Esophagus squamous epithelium (tissue), 5 donors: ENCODE measurements around the gene ADTRP. TPM values are rescaled to one million over a fixed set of nuclear protein-coding genes. Genes with fewer than 3 reads are reported as not detected.

Experiments
- DNase-seq: peaks from one replicate; lab custom pipeline; 2025; lab: John Stamatoyannopoulos, UW
- H3K27ac ChIP-seq, 4 donors: fragments of 200-600 bp; sonication (generic); one replicate each; pipeline ENCODE4 v1.5.1; 2016 to 2019; ENCODE audit warnings: mild to moderate bottlenecking in 1 of 4
- H3K27me3 ChIP-seq, 4 donors: fragments of 200-600 bp; sonication (generic); 1 replicate in 3 of 4; 2 replicates in 1 of 4; pipeline versions ENCODE4 v1.5.1 to v1.6.0; 2017 to 2021; ENCODE audit warnings: antibody characterized with exemption in 1 of 4
- H3K36me3 ChIP-seq, 3 donors: fragments of 200-600 bp; sonication (generic); one replicate each; pipeline ENCODE4 v1.5.1; 2016 to 2019
- H3K4me1 ChIP-seq, 3 donors: fragments of 200-600 bp; sonication (generic); one replicate each; pipeline ENCODE4 v1.5.1; 2017 to 2019
- H3K4me3 ChIP-seq, 4 donors: fragments of 200-600 bp; sonication (generic); 1 replicate in 3 of 4; 2 replicates in 1 of 4; pipeline ENCODE4 v1.5.1; 2016 to 2019; ENCODE audit warnings: mild to moderate bottlenecking in 2 of 4, moderate library complexity in 1 of 4
- H3K9me3 ChIP-seq, 3 donors: fragments of 200-600 bp; sonication (generic); one replicate each; pipeline ENCODE4 v1.5.1; 2016 to 2019
- CTCF ChIP-seq, 6 experiments: fragments of 450-650 bp in 4 of 6; fragments of 200-600 bp in 2 of 6; sonication (generic) in 2 of 6; IDR thresholded peaks; one replicate each; pipeline ENCODE4 v1.5.1; 2016 to 2019; ENCODE audit warnings: antibody characterized with exemption in 6 of 6, mild to moderate bottlenecking in 4 of 6, moderate library complexity in 4 of 6
- POLR2A ChIP-seq, 4 donors: fragments of 450-650 bp; IDR thresholded peaks; one replicate each; pipeline ENCODE4 v1.6.1; 2017; ENCODE audit warnings: antibody characterized with exemption in 4 of 4, mild to moderate bottlenecking in 4 of 4, moderate library complexity in 3 of 4
- WGBS, 2 donors: methylation state at CpG; one replicate each; pipeline ENCODE4 v1.1.5; 2018; 5-methylcytosine and 5-hydroxymethylcytosine counted together
- intact Hi-C: fragments of 100-400 bp; cut with DNase I; formaldehyde crosslinking; loops from one replicate; pipeline ENCODE4 v1.15.0; 2022
- total RNA-seq, 4 donors: library from RNA; depleted of rRNA; stranded (reverse); fragments of >200 nt; gene quantifications; one replicate each; pipeline ENCODE4 v1.1.0, GENCODE V29; 2016
- donor health status: DM: yes; HTN: yes; CAD: no.

ADTRP gene
- total RNA-seq, 4 donors from 2014 or later, result 0.76 to 2.5 (median 1.6) TPM

- Histone ChIP-seq H3K4me3 (no peak overlapping the region), H3K4me1 (peaks cover 0 to 19% (median 6%) of the 10 kb centered on the region in 3 donors), H3K9me3 (no peaks in the 10 kb centered on the region), H3K36me3 (no peaks in the 10 kb centered on the region), H3K27me3 (no peaks in the 10 kb centered on the region), H3K27ac (no peak overlapping the region)
- no peak for DNase-seq
- intact Hi-C loops, result no loop called here
- 66 to 72% methylated on average over 8 of the region's 8 CpGs for WGBS, 2 donors
- TF ChIP-seq CTCF (IDR thresholded peaks at IDR 0.05) (no peak), POLR2A (IDR thresholded peaks at IDR 0.05) (no peak)
These were observed 49.5 kb downstream of the ADTRP start for GRCh38 chr6:11729076-11729475.

GRCh38 chr6:11727998-11728961 lies 50.3 kb downstream of the ADTRP start:
- no peak for DNase-seq
- WGBS, 2 donors, result 86 to 89% methylated on average over 10 to 11 of the region's 11 CpGs
- no peak for TF ChIP-seq POLR2A (IDR thresholded peaks at IDR 0.05)
- no peak for TF ChIP-seq CTCF (IDR thresholded peaks at IDR 0.05)
- Histone ChIP-seq H3K9me3 (no peaks in the 10 kb centered on the region), H3K36me3 (no peaks in the 10 kb centered on the region), H3K4me1 (peaks cover 0 to 17% (median 6%) of the 10 kb centered on the region in 3 donors), H3K27me3 (no peaks in the 10 kb centered on the region), H3K4me3 (no peak overlapping the region), H3K27ac (no peak overlapping the region)
- intact Hi-C loops, result no loop called here

GRCh38 chr6:11727346-11727997 lies 51.1 kb downstream of the ADTRP start:
- no peak overlapping the region for H3K27ac ChIP-seq
- WGBS, 2 donors, result 61% methylated on average over 3 of the region's 3 CpGs
- H3K36me3 ChIP-seq, result no peaks in the 10 kb centered on the region
- H3K27me3 ChIP-seq, result no peaks in the 10 kb centered on the region
- no peaks in the 10 kb centered on the region for H3K9me3 ChIP-seq
- DNase-seq, result no peak
- no peak overlapping the region for H3K4me3 ChIP-seq
- peaks cover 0 to 15% (median 6%) of the 10 kb centered on the region in 3 donors for H3K4me1 ChIP-seq
- intact Hi-C loops, result no loop called here
- no peak for TF ChIP-seq POLR2A (IDR thresholded peaks at IDR 0.05)
- TF ChIP-seq CTCF (IDR thresholded peaks at IDR 0.05), result no peak

- Histone ChIP-seq H3K4me1 (no peaks in the 10 kb centered on the region), H3K4me3 (no peak overlapping the region), H3K36me3 (no peaks in the 10 kb centered on the region), H3K27ac (no peak overlapping the region), H3K27me3 (no peaks in the 10 kb centered on the region), H3K9me3 (no peaks in the 10 kb centered on the region)
- intact Hi-C loops, result no loop called here
- TF ChIP-seq CTCF (IDR thresholded peaks at IDR 0.05), result no peak
- no peak for TF ChIP-seq POLR2A (IDR thresholded peaks at IDR 0.05)
- no peak for DNase-seq
- 91 to 95% methylated on average over 3 to 4 of the region's 4 CpGs for WGBS, 2 donors
These were observed 54.3 kb downstream of the ADTRP start for GRCh38 chr6:11724286-11724685.
